PC-9 (cell line): ENCODE results near the gene OPA1.

ENCODE experiments used
- EZH2 ChIP-seq: fragments of 200-600 bp; sonication (generic); IDR thresholded peaks from 2 replicates; pipeline ENCODE4 v1.8.0; 2017; ENCODE audit warnings: antibody characterized with exemption, low read depth
- TF ChIP-seq, protein P1 (sequence below): fragments of 200-600 bp; sonication (generic); conservative IDR thresholded peaks from 2 replicates; pipeline ENCODE4 v1.6.1; 2017; ENCODE audit warnings: mixed run types, antibody characterized with exemption, mild to moderate bottlenecking, moderate library complexity

DNA sequence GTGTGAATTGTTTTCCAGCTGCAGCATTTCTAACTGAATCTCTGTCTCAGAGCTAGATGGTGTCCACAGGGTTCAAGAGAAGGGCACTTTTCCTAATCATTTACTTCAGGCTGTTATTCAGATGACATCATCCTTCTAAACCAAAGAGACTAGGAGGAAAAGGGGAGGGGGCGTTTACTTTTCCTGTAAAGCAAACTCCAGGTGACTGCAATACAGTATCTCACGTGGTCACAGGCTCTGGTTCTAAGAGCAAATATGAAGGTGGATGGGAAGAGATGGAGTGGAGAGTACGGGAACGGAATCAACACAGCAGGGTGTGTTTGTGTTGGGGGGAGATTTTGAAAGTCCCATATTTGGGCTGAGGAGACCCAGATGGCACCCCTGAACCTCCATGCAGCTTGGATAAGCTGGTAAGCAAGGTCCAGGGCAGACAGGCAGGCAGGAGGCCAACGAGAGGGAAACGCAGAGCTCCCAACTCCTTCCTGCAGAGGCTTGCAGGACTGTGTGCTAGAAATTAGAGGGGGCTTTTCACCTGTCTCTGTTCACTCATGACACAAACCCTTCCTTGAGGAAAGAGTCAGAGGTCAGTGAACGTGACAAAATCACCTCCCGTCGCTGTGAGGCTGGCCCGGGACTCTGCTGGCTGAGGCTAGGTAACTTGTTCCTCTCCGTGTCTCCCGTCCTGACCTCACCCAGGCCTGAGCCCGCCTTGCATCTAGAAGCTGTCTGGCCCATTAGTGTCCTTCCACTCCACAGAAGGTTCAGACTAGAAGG is 151.2 kb downstream of the OPA1 start:
- TF ChIP-seq, protein P1, sequence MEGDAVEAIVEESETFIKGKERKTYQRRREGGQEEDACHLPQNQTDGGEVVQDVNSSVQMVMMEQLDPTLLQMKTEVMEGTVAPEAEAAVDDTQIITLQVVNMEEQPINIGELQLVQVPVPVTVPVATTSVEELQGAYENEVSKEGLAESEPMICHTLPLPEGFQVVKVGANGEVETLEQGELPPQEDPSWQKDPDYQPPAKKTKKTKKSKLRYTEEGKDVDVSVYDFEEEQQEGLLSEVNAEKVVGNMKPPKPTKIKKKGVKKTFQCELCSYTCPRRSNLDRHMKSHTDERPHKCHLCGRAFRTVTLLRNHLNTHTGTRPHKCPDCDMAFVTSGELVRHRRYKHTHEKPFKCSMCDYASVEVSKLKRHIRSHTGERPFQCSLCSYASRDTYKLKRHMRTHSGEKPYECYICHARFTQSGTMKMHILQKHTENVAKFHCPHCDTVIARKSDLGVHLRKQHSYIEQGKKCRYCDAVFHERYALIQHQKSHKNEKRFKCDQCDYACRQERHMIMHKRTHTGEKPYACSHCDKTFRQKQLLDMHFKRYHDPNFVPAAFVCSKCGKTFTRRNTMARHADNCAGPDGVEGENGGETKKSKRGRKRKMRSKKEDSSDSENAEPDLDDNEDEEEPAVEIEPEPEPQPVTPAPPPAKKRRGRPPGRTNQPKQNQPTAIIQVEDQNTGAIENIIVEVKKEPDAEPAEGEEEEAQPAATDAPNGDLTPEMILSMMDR = no peak
- no peak for TF ChIP-seq EZH2
